HG03378 (cell line): Measurements from ENCODE around the gene LVRN.

Experiments
- ATAC-seq: cut with Tn5 transposase; IDR thresholded peaks from one replicate; pipeline ENCODE4 v1.9.1; 2021; ENCODE audit warnings: mild to moderate bottlenecking, moderate library complexity; ENCODE audit not compliant: unreplicated experiment

Gene LVRN

DNA sequence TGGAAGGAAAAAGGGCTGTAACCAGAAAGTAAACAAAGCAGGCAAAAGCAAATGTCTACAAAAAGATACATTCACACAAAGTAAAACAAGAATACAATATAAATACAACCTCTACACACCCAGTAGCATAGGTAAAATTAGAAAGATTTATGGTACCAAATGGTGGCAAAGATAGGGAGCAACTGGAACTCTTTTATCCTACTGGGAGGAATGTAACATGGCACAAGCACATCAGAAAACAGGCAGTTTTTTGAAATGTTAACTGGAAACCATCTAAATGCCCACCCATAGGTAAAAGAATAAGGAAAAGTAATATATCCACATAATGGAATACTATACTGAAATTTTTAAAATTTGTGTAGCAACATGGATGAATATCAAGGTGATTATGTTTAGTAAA, 61.3 kb downstream of the LVRN start:
- ATAC-seq = no peak

DNA sequence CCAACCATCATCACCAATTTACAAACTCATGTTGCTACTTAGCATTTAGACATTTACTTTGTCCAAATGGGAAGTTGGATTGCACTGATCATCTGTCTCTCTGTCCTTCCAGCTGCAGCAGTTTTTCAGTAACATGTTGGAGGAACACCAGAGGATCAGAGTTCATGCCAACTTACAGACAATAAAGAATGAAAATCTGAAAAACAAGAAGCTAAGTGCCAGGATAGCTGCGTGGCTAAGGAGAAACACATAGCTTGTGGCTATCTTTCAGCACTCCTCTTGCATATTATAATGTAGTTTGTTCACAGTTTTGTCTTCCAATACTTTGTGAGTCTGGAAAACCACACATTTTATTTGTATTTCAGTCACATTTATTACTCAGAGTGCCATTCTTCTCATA, 63.6 kb downstream of the LVRN start:
- no peak for ATAC-seq

DNA sequence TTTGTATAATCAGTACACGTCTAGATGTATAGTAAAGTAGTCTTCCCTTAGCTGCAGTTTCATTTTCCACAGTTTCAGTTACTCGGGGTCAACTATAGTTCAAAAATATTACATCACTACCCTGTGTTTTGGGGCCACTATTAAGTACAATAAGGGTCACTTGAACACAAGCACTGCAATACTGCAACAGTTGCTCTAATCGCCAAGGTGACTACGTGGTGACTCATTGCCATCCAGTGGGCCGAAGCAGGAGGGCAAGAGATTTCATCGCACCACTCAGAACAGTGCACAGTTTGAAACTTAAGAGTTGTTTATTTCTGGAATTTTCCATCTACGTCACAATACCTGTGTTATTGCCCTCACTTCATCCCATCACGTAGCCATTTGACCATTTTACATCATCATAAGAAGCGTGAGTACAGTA, 69.8 kb downstream of the LVRN start, which contains the start of gene ARL14EPL:
TSS of gene ARL14EPL (plus strand) at position 379 of the 424 bp plus-strand sequence. CDS start 18,994 bp downstream, outside the sequence.
- peak; percentile 77 for ATAC-seq

DNA sequence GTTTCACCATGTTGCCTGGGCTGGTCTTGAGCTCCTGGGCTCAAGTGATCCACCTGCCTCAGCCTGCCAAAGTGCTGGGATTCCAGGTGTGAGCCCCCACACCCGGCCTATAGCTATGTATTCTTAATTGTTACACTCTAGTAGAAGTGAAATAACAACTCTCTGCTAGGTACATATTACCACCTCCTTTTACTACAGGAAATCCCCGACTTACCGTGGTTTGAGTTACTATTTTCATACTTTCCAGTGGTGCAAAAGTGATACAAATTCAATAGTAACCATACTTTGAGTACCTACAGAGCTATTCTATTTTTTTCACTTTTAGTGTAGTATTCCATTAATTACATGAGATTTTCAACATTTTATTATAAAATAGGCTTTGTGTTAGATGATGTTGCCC, 70.7 kb downstream of the LVRN start:
- ATAC-seq = peak; percentile 54

DNA sequence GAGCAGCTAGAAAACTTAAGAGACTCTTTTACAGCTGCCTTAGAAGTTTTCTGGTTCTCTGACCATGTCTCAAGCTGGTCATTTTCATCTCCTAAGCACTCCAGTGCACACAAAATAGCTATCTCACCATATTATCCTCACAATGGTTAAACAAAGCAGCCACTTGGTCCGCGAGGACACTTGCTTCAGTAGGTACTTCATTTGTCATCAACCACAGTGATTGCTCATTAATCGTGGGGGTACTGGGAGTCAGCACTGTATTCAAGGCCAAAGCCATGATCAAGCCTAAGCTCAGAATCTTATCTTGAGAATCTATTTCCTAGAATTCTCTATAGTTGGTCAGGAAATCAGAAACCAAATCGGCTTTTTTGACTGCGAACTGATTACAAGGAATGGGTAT, 72.8 kb downstream of the LVRN start:
- no peak for ATAC-seq

DNA sequence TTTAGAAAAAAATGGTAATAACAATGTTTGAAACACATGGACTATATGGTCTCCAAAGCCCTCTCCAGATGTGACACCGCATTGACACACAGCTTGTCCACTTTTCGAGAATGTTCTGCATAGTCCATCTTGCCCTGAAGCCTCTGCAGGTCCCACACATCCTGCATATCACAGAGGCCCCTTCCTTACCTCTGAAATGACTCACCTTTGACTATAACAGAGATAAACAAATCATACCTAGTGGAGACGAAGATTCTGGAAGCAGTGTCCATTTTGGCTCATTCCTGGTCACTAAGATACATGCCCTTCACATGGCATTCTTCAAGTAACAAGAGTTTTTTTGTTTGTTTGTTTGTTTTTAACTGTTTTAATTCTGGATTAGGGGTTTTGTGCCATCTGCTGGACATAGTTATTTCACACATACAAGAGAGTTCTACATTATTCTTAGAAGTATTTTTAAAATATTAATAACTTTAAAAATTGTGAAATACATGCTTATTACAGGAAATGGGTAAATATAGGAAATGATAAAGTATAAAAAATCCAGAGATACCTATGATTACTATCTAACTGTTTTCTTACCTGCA, 75.1 kb downstream of the LVRN start:
- ATAC-seq = no peak

DNA sequence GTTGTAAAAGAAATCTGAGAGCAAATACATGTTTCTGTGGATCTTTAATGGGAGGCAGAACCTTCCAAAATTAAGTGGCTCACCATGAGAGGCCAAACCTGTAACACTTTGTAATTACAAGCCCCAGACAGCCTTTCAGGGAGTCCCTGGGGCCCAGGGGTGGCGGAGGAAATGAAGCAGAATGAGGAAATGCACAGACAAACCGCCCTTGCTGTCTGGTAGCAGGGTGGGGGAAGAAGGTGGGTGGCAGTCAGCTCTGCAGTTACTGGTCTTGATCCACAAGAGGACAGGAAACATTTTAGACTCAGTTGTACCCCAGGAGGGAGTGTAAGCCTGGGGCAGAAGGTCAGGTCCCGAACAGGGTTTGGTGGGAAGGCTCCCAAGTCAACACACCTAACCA, 76.5 kb downstream of the LVRN start:
- ATAC-seq = peak; percentile 89

DNA sequence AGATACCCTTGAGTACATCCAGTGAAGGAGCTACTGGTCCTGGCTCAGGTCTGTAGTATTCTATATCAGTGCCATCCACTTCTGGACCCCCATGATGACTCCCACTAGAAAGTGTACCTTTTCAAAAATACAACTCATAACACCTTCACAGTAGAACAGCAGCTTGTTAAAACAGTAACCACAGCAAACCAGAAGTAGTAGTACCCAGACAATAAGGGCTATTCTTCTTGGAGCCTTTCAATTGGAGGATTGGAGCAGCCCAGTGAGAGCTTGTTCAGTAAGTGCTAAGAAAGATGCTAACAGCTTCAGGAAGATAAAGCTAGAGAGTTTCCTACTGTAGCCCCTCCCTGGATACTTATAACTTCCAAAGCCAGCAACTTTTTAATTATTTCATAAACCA, 80.1 kb downstream of the LVRN start:
- no peak for ATAC-seq

DNA sequence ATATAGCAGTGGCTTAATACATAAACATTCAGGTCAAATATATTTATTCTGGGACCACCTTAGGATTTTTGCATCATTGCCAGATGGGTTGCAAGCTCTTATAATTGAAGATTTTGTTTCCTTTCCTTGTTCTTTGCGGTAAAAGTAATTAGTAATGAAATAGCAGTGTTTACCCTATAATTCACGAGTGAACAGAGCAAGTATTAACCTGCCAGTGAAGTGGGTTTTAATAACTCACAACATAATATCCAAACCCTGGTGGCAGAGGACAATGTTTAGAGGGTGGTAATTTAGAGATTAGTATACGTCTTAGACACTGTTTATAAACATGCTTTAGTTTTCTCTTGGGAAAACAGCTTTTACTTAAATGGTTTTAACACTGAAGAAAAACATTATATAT, 81.8 kb downstream of the LVRN start:
- ATAC-seq = no peak

DNA sequence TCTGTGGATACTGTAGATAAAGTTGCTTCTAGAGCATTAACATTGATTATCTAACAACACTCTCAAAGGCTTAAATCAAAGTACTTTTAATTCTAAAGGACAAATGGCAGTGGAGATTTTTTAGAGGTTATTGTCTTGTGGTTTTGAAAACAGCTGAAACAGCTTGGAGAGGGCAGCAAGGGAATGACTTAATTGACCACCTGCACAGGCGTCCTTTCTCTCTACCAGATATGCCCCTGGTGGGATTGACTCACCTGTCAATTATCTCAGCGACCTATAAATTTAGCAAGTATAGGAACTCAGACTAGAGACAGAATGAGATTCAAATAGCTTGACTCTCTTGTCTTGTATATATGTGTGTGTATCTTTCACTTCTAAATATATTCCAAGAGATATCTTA, 83.5 kb downstream of the LVRN start:
- no peak for ATAC-seq

DNA sequence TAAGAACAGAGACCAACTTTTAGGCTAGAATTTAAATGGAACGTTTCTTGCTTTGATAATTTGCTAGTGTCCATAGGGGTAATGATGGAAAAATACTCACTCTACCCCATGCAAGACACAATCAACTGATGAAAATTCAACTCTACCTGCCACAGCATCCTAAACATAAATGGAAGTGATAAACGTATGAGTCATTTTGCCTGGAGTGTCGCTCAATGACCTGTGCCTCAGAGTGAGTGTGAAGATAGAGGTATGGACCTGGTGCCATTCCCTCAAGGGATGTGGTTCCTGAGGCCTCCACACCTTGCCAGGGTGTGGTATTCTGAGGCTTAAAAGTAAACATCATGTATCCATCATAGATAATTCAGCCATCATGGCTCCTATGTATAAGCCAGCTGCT, 84.0 kb downstream of the LVRN start:
- ATAC-seq = no peak

DNA sequence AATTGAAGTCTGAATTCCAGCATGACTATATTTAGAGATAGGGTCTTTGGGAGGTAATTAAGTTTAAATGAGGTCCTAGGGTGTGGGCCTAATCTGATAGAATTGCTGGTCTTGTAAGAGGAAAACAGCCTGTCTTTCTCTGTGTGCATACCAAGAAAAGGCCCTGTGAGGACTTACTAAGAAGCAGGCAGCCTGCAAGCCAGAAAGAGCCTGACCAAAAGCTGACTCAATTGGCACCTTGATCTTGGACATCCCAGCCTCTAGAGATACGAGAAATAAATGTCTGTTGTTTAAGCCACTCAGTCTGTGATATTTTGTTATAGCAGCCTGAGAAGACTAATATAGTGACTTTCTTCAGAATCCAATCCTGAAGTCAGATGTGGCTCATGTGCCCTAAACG, 84.5 kb downstream of the LVRN start:
- ATAC-seq = no peak

DNA sequence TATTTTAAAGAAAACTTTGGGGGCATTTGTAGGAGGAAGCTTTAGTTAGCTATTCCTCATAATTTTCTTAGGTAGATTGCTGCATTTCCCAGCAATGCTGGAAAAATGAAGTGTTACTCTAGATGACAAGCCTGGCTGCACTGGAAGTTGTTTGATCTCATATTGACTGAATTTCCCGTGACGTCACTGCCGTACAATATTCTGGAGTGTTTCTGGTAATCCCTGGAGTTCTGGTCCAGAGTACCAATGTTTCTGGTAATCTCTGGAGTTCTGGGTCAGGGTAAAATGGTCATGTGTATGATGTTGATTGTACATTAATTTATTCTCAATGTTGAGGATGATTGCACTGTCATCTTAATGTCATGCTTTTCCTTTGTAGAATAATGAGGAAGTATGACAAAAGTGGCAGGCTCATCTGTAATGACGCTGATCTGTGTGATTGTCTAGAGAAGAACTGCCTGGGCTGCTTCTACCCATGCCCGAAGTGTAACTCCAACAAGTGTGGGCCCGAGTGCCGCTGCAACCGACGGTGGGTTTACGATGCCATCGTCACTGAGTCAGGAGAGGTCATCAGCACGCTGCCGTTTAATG, 96.2 kb downstream of the LVRN start:
- no peak for ATAC-seq

DNA sequence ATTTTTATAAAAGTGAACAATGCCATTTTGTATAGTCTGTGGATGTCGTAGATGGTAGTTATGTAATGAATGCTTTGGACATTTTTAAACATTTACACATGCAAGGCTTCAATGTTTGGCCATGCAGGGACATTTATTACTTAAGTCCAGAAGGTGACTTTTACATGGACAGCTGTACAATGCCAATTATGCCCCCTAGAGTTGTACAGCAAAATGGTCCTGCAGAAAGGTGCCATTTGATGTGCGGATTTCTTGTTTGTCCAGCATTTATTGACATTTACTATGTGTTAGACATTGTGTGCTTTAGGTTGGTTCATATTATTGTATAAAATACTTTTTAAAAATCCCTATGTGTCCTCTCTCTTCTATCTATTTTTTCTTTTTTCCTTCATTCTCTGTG, 100.1 kb downstream of the LVRN start:
- ATAC-seq = no peak

DNA sequence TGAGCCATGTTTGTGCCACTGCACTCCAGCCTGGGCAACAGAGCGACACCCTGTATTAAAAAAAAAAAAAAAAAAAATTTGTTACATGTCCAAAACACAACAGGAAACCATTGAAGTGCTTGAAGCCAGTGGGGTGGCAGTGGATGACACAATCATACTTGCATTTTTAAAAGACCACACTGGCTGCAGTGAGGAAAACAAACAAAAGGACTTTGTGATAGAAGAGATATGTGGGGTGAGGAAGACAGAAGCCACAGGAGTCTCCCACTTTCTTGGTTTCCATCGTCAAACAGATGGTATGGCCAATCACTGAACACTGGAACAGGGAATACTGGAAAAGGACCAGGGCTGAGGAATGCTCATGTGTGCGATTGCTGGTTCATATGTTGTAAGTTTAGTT, 101.7 kb downstream of the LVRN start:
- no peak for ATAC-seq

DNA sequence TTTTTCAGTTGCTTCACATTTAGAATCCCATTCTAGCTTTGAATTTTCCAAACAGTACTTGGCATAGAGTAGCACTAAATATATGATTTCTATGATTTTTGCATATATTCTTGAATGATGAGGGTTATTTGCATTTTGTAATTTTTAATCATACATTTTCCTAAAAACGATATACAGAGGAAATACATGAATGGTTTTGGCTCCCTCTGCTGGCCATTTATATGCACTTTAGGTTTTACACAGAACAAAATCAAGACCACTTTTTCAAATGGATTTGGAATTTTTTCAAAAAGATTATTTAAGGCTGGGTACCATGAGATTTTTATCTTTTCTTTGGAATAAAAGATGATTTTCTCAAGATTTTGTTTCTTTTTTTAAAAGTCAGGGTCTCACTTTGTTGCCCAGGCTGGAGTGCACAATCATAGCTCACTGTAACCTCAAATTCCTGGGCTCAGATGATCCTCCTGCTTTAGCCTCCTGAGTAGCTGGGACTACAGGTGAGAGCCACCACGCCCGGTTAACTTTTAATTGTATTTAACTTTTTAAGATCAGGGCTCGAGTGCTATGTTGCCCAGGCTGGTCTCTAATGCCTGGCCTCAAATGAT, 105.9 kb downstream of the LVRN start:
- peak; percentile 58 for ATAC-seq

DNA sequence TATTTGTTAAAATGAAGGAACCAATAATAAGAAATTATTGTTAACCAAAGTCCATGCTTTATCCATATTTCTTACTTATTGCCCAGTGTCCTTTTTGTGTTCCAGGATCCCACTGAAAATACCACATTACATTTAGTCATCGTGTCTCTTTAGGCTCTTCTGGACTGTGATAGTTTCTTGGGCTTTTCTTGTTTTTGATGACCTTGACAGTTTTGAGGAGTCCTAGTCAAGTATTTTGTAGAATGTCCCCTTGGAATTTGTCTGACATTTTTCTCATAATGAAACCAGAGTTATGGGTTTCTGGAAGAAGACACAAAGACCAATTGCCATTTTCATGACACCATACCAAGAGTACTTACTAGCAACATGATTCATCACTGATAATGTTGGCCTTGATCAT, 108.9 kb downstream of the LVRN start:
- no peak for ATAC-seq

DNA sequence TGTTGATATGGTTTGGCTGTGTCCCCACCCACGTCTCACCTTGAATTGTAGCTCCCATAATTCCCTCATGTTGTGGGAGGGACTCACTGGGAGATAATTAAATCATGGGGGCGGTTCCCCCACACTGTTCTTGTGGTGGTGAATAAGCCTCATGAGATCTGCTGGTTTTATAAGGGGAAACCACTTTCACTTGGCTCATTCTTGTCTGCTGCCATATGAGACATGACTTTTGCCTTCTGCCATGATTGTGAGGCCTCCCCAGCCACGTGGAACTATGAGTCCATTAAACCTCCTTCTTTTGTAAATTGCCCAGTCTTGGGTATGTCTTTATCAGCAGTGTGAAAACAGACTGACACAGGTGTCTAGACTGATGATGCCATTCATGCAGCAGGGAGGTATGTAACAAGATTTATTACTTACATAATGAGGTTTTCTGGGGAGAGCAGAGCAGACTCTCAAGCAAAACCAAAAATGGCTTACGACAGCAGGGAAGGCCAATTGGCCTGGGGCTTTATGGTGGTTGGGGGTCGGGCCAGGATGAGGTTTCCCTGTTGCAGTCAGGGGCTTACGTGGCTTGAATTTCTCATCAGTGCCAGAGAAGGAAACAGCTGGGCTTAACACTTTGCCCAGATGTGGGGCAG, 113.0 kb downstream of the LVRN start:
- no peak for ATAC-seq

DNA sequence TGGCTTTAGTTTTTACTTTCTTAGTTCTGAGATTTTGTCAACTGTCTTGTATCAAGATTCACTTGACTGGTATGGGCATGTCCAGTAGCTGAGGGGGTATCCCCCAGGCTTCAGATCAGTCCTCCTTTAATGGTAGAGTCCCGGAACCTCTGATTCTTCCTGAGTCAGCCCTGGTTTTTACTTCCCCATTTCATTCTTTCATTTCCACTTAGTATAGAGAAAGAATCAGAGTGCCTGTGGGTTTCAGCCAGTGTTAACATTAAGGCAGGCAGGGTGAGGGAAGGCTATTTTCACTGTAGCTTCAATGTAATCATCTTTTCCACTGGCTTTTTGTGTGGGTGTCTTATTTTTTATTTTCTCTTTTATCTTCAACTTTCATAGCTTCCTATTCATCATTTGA, 114.2 kb downstream of the LVRN start:
- peak; percentile 99 for ATAC-seq
